GM12801 (cell line): Measurements from ENCODE around the gene TEK.

Experiments
- TF ChIP-seq, protein P1 (sequence below): IDR thresholded peaks from one replicate; pipeline ENCODE4 v1.5.1; 2011; ENCODE audit warnings: control low read depth; ENCODE audit not compliant: insufficient read length; ENCODE audit errors: extremely low read depth

The TEK gene

DNA sequence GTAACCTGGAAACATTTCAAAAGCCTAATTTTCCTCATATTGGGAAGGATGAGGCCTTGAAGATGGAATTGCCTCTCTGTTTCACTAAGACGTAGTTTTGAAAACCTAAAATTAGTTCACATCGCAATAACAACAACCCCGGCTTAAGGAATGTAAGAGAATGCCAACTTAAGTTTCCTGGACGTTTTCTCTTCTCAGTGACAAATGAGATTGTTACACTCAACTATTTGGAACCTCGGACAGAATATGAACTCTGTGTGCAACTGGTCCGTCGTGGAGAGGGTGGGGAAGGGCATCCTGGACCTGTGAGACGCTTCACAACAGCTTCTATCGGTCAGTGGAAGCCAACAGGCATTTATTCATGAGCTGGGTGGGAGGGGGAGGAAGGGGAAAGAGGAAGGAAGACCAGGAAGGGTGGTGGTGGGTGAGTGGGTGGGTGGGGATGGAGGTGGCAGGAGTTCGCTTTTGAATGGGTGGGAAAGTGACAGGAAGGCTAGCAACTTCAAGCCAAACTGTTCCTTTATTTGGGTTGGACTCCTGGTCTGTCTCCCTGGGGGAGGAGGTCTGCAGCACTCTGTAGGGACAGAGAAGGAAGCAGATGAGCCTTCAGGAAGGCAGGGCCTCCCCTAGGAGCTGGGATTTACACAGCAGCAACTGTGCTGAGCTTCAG, 83.4 kb downstream of the TEK start:
- TF ChIP-seq, protein P1, sequence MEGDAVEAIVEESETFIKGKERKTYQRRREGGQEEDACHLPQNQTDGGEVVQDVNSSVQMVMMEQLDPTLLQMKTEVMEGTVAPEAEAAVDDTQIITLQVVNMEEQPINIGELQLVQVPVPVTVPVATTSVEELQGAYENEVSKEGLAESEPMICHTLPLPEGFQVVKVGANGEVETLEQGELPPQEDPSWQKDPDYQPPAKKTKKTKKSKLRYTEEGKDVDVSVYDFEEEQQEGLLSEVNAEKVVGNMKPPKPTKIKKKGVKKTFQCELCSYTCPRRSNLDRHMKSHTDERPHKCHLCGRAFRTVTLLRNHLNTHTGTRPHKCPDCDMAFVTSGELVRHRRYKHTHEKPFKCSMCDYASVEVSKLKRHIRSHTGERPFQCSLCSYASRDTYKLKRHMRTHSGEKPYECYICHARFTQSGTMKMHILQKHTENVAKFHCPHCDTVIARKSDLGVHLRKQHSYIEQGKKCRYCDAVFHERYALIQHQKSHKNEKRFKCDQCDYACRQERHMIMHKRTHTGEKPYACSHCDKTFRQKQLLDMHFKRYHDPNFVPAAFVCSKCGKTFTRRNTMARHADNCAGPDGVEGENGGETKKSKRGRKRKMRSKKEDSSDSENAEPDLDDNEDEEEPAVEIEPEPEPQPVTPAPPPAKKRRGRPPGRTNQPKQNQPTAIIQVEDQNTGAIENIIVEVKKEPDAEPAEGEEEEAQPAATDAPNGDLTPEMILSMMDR: no peak

- TF ChIP-seq, protein P1: no peak
Measured at GRCh38 chr9:27193886-27194285, 84.9 kb downstream of the TEK start.

- TF ChIP-seq, protein P1: no peak
Measured at GRCh38 chr9:27194401-27195091, 85.5 kb downstream of the TEK start.

GRCh38 chr9:27195191-27195590, 86.2 kb downstream of the TEK start:
- TF ChIP-seq, protein P1: no peak

GRCh38 chr9:27196383-27196782, 87.4 kb downstream of the TEK start:
- TF ChIP-seq, protein P1: no peak

GRCh38 chr9:27198190-27198589, 89.2 kb downstream of the TEK start:
- TF ChIP-seq, protein P1: no peak

- TF ChIP-seq, protein P1: no peak
Measured at GRCh38 chr9:27202056-27202455, 93.0 kb downstream of the TEK start.
